ENCODE results near the gene ATRN. TPM values are rescaled to one million over a fixed set of nuclear protein-coding genes. Genes with fewer than 3 reads are reported as not detected.

ATRN gene
- total RNA-seq, 1 experiment from 2014 or later, result 41.4 TPM

- ChIA-PET POLR2A (no interaction called here), CTCF (no interaction called here)
These were observed 39.7 kb upstream of the ATRN start for GRCh38 chr20:3431109-3431508.

DNA sequence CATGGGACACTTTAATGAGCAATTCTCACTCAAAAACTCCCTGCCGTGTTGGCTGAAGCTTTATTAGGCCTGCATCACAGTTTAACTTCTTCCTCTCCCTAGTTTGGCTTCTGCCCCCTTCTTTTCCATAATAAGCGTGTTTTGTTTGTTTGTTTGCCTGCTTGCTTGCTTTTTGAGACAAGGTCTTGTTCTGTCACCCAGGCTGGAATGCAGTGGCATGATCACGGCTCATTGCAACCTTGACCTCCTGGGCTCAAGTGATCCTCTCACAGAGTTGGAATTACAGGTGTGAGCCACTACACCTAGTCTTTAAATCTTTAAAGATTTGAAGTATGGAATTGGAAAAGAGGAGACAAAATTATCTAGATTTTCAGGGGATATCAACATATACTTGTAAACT is 38.0 kb upstream of the ATRN start:
- DNase-seq, result no peak
- H3K36me3 Mint-ChIP-seq (ENCODE audit: insufficient read depth, unreplicated experiment), result no peaks in the 10 kb centered on the region
- H3K27me3 Mint-ChIP-seq (ENCODE audit: insufficient read depth, unreplicated experiment), result no peaks in the 10 kb centered on the region
- no peaks in the 10 kb centered on the region for H3K36me3 ChIP-seq (ENCODE audit: control insufficient read depth, insufficient read depth, low read length)
- H3K4me1 Mint-ChIP-seq (ENCODE audit: low read depth, unreplicated experiment), result no peaks in the 10 kb centered on the region
- TF ChIP-seq, protein P1, sequence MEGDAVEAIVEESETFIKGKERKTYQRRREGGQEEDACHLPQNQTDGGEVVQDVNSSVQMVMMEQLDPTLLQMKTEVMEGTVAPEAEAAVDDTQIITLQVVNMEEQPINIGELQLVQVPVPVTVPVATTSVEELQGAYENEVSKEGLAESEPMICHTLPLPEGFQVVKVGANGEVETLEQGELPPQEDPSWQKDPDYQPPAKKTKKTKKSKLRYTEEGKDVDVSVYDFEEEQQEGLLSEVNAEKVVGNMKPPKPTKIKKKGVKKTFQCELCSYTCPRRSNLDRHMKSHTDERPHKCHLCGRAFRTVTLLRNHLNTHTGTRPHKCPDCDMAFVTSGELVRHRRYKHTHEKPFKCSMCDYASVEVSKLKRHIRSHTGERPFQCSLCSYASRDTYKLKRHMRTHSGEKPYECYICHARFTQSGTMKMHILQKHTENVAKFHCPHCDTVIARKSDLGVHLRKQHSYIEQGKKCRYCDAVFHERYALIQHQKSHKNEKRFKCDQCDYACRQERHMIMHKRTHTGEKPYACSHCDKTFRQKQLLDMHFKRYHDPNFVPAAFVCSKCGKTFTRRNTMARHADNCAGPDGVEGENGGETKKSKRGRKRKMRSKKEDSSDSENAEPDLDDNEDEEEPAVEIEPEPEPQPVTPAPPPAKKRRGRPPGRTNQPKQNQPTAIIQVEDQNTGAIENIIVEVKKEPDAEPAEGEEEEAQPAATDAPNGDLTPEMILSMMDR (IDR thresholded peaks at IDR 0.05; ENCODE audit: insufficient read depth in 1 of 2, low read depth in 1 of 2, low read length in 1 of 2, severe bottlenecking in 1 of 2, unreplicated experiment in 1 of 2), result no peak
- BruUV-seq (replicated peaks), result no TSS peak
- no peak overlapping the region for H3K27ac Mint-ChIP-seq (ENCODE audit: unreplicated experiment)
- H3K4me3 Mint-ChIP-seq (ENCODE audit: unreplicated experiment), result no peak overlapping the region
- H3K9me3 ChIP-seq, result no peaks in the 10 kb centered on the region
- H3K4me1 ChIP-seq, result 0 out of 2 replicates have a peak, but pooled peaks cover 6% of the 10 kb centered on the region
- H3K4me3 ChIP-seq (ENCODE audit: low read depth, low read length), result no peak overlapping the region
- intact Hi-C loops (cut with micrococcal nuclease; ENCODE audit: unreplicated experiment), result no loop called here
- no peaks in the 10 kb centered on the region for H3K27me3 ChIP-seq (replicated peaks; ENCODE audit: control insufficient read depth, insufficient read depth, low read length)
- H3K9me3 Mint-ChIP-seq (ENCODE audit: unreplicated experiment), result no peaks in the 10 kb centered on the region
- ChIA-PET POLR2A (no interaction called here), CTCF (no interaction called here)

More at GRCh38 chr20:3431109-3431508, 39.7 kb upstream of the ATRN start:
- Histone ChIP-seq H3K4me3 (ENCODE audit: low read depth, low read length) (no peak overlapping the region), H3K9me3 (no peaks in the 10 kb centered on the region), H3K27me3 (replicated peaks; ENCODE audit: control insufficient read depth, insufficient read depth, low read length) (no peaks in the 10 kb centered on the region), H3K36me3 (ENCODE audit: control insufficient read depth, insufficient read depth, low read length) (no peaks in the 10 kb centered on the region), H3K4me1 (no peaks in the 10 kb centered on the region)
- BruUV-seq (replicated peaks), result no TSS peak
- no peak overlapping the region for H3K4me3 Mint-ChIP-seq (ENCODE audit: unreplicated experiment)
- H3K36me3 Mint-ChIP-seq (ENCODE audit: insufficient read depth, unreplicated experiment), result no peaks in the 10 kb centered on the region
- no peak for DNase-seq
- H3K9me3 Mint-ChIP-seq (ENCODE audit: unreplicated experiment), result no peaks in the 10 kb centered on the region
- TF ChIP-seq, protein P1 (IDR thresholded peaks at IDR 0.05; ENCODE audit: insufficient read depth in 1 of 2, low read depth in 1 of 2, low read length in 1 of 2, severe bottlenecking in 1 of 2, unreplicated experiment in 1 of 2), result no peak
- no peaks in the 10 kb centered on the region for H3K27me3 Mint-ChIP-seq (ENCODE audit: insufficient read depth, unreplicated experiment)
- intact Hi-C loops (cut with micrococcal nuclease; ENCODE audit: unreplicated experiment), result no loop called here
- no peaks in the 10 kb centered on the region for H3K4me1 Mint-ChIP-seq (ENCODE audit: low read depth, unreplicated experiment)
- no peak overlapping the region for H3K27ac Mint-ChIP-seq (ENCODE audit: unreplicated experiment)

GRCh38 chr20:3433744-3434143 is 37.1 kb upstream of the ATRN start:
- Histone ChIP-seq H3K4me3 (ENCODE audit: low read depth, low read length) (no peak overlapping the region), H3K36me3 (ENCODE audit: control insufficient read depth, insufficient read depth, low read length) (no peaks in the 10 kb centered on the region), H3K4me1 (0 out of 2 replicates have a peak, but pooled peaks cover 10% of the 10 kb centered on the region), H3K9me3 (no peaks in the 10 kb centered on the region), H3K27me3 (replicated peaks; ENCODE audit: control insufficient read depth, insufficient read depth, low read length) (no peaks in the 10 kb centered on the region)
- TF ChIP-seq, protein P1 (IDR thresholded peaks at IDR 0.05; ENCODE audit: insufficient read depth in 1 of 2, low read depth in 1 of 2, low read length in 1 of 2, severe bottlenecking in 1 of 2, unreplicated experiment in 1 of 2), result no peak
- ChIA-PET CTCF (no interaction called here), POLR2A (no interaction called here)
- H3K4me1 Mint-ChIP-seq (ENCODE audit: low read depth, unreplicated experiment), result no peaks in the 10 kb centered on the region
- no peak overlapping the region for H3K27ac Mint-ChIP-seq (ENCODE audit: unreplicated experiment)
- no TSS peak for BruUV-seq (replicated peaks)
- no peaks in the 10 kb centered on the region for H3K9me3 Mint-ChIP-seq (ENCODE audit: unreplicated experiment)
- DNase-seq, result no peak
- no peaks in the 10 kb centered on the region for H3K27me3 Mint-ChIP-seq (ENCODE audit: insufficient read depth, unreplicated experiment)
- intact Hi-C loops (cut with micrococcal nuclease; ENCODE audit: unreplicated experiment), result no loop called here
- H3K36me3 Mint-ChIP-seq (ENCODE audit: insufficient read depth, unreplicated experiment), result no peaks in the 10 kb centered on the region
- H3K4me3 Mint-ChIP-seq (ENCODE audit: unreplicated experiment), result no peak overlapping the region

Measured in Caco-2 (cell line).